ENCODE results near the gene CMTM1.
A peak's percentile ranks its signal among the peaks of the same experiment; 100 is the strongest.
"Not testable (repeated sequence)": the region's sequence is repeated elsewhere in the genome, so short reads cannot be mapped to it uniquely, and the experiment has no call there.

CMTM1 gene

DNA sequence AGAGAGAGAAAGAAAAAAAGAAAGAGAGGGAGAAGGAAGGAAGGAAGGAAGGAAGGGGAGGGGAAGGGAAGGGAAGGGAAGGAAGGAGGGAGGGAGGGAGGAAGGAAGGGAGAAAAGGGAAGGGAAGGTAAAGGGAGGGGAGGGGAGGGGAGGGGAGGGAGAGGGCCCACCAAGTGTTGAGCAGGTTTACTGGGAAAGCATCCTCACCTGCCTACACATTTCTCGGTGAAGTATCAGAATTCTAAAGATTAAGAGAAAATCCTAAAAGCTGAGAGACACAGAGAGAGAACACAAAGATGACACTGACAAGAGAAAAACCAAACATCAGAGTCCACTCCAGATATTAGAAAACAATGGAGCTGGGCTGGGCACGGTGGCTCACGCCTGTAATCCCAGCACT, 26.0 kb downstream of the CMTM1 start:
- no peak for DNase-seq (ENCODE audit: low read depth in 2 of 2)

DNA sequence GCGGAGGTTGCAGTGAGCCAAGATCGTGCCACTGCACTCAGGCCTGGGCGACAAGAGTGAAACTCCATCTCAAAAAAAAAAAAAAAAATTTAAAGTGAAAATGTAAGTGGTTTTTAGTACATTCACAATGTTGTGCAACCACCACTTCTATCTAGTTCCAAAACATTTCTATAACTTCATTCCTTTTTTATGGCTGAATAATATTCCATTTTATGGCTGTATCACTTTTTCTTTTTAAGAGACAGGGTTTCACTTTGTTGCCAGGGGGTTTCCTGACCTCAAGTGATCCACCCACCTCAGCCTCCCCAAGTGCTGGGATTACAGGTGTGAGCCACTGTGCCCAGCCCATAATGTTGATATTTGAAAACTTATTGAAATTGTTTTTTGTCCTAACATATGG, 26.6 kb downstream of the CMTM1 start:
- no peak for DNase-seq (ENCODE audit: low read depth in 2 of 2)

DNA sequence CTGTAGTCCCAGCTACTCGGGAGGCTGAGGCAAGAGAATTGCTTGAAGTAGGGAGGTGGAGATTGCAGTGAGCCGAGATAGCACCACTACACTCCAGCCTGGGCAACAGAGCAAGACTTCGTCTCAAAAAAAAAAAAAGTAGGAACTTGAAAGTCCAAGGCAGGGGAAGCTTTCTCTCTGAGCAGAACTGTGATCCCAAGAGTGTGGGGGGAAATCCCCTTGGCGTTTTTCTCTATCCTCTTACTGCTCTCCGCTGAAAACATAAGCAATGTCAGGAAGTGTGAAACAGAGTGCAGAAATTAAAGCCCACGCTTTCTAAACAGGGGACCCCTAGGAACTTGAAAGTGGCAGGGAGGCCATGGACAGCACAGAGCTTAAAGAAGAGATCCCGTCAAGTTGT, 28.5 kb downstream of the CMTM1 start:
- no peak for DNase-seq (ENCODE audit: low read depth in 2 of 2)

DNA sequence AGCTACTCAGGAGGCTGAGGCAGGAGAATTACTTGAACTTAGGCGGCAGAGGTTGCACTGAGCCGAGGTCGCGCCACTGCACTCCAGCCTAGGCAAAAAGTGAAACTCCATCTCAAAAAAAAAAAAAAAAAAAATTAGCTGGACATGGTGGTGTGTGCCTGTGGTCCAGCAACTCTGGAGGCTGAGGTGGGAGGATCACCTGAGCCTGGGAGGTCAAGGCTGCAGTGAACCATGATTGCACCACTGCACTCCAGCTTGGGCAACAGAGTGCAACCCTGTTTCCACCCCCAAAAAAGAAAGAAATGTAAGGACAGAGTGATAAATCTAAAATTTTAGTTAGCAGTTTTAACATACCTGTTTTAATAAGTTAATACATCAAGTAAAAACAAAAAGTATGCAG, 30.3 kb downstream of the CMTM1 start:
- DNase-seq (ENCODE audit: low read depth in 2 of 2) = not testable (repeated sequence)

DNA sequence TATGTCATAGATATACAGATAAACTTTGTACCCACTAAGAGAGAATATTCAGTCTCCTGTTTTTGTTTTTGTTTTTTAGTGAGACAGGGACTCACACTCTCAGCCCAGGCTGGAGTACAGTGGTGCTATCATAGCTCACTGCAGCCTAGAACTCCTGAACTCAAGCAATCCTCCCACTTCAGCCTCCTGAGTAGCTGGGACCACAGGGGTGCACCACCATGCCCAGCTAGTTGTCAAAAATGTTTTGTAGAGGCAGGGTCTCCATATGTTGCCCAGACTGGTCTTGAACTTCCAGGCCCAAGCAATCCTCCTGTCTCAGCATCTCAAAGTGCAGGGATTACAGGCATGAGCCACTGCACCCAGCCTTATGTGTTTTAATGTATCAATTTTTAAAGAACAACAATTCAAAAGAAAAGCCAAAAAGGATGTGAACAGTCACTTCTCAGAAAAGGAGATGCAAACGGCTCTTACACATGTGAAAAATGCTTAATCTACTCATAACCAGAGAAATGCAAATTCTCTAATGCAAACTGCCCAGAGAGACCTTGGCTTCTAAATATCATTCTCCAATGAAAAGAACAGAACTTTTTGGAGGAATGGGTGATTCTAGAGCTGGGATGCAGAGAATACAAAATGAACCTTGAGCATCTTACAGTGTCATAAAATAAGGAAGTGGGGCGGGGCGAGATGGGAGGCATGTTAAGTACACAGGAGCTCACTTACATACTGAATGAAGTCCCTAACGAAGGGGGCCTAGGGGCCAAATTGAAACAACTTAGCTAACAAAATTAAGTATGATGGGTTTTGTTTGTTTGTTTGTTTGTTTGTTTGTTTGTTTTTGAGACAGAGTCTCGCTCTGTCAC, 31.0 kb downstream of the CMTM1 start:
- no peak for DNase-seq (ENCODE audit: low read depth in 2 of 2)

DNA sequence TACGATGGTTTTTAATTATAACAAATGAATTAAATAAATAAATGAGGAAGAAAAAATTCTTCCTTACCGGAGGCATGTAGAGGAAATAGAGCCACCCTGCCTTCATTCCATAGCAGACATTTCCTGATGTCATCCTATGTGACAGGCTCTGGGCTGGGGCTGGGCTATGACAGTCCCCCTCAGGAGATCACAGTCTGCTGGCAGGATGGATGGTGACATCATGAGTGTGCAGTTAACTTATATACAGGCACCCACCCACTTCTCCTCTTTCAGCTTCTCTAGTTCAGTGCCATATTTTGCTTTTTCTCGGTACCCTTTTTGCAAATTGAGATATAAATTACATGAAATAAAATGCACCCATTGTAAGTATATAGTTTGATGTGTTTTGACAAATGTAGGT, 31.9 kb downstream of the CMTM1 start:
- DNase-seq (ENCODE audit: low read depth in 2 of 2) = no peak

DNA sequence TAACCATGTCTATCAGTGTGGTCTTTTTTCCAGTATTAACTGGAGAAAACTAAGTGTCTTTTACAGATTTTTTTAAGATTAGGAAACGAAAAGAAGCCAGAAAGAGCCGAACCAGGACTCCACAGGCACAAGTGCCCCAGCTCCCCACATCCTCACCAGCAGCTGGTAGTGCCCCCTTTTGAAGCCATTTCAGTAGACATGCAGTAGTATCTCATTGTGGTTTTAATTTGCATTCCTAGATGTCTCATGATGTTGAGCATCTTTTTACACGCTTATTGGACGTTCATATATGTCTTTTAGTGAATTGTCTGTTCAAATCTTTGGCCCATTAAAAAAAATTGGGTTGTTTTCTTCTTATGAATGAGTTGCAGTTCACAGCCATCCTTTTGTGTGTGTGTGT, 33.5 kb downstream of the CMTM1 start:
- DNase-seq (ENCODE audit: low read depth in 2 of 2) = no peak

DNA sequence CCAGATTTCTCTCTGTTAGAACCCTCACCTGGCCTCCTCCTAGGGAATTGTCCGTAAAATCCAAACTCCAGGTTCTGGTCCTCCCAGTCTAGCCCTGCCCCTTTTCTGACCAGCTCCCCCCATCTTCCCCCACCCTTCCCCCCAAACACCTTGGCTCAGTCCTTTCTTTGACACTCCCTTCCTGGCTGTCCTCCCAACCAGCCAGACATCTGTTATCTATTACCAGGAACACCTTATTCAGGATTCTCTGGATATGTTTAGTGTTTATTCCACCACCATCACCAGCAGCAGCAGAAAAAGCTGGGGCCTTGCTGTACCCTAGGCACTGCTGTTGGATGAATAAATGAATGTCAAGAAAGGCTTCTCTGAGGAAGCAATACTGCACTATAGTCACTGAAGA, 34.2 kb downstream of the CMTM1 start:
- DNase-seq (ENCODE audit: low read depth in 2 of 2) = no peak

DNA sequence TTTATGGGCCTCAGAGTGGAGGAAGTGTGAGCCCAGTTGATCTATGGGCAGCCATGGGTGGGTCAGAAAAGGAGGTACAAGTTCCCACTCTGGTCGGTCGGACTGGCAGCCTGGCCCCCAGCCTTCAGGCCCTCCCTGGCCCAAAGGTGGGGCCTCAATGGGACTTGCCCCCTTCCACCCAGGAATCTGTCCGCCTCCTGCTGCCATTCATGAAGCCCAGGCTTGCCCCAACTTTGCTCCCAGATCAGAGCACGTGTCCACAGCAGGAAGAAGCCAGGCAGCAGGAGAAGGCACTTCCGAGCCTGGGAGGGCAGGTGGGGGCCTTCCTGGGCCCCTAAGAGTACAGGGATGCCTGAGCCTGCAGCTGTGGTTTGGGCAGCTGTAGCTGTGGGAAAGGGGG, 35.2 kb downstream of the CMTM1 start:
- no peak for DNase-seq (ENCODE audit: low read depth in 2 of 2)

DNA sequence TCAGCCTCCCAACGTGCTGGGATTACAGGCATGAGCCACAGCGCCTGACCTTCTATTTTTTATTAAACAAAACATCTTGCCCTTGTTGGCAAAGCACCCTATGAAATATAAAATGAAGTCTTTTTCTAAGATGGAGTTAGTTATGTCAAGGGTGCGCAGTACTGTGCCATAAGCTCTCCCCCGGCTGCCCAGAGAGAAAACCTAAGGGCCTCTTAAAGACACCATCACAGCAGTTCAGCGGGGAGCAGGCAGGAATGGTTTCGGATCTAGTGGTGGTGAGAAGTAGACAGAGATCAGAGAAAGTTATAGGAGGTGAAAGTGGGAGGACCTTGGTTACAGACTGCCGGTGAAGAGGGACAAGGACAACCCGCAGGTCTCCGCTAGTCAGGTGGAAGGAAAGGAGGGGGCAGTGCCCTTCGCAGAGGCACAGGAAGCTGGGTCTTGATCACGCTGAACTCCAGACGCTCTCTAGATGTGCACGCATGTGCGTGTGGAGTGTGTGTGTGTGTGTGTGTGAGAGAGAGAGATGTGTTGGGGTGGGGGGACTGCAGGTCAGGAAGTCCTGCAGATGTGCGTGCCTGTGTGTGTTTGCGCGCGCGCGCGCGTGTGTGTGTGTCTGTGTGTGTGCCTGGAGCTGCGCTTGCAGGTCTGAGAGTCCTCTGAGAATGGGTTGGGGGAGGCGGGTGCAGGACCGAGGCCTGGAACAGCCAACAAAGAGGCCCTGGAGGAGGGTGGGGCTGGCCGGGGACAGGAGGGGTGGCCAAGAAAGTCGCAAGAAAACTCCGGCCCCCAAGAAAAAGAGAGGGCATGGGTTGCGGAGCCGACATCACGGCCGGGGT, 37.5 kb downstream of the CMTM1 start:
- DNase-seq (ENCODE audit: low read depth in 2 of 2) = peak; percentile 42 to 55

DNA sequence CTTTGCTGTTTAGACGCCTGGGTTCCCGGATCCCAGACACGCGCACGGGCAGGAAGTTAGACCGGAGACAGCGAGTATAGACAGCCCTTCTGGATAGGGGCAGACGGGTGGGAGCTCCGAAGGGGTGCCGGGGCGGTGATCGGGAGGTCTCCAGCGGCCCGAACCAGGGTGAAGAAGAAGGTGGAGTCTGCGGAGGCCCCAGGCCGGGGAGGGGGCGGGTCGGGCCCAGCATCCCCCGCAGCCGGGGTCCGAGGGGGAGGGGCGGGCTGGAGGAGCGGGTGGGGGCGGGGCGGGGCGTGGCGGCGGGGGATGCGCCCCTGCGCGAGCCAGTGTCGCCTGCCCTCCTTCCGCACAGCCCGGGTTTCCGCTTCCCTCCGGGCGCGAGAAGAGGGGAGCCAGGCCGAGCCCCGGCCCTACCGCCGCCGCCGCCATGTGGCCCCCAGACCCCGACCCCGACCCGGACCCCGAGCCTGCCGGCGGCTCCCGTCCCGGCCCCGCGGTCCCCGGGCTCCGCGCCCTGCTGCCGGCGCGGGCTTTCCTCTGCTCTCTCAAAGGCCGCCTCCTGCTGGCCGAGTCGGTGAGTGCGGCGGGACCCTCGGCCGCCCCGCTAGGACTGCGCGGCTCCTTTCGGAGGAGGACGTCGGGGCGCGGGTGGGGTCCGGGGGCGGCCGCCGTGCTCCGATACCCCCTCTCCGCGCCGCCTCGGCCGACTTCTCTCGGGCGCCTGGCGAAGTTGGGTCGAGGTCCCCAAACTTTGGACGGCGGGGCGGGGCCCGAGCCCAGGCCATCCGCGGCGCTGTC, 38.3 kb downstream of the CMTM1 start, which contains the start of gene CMTM3:
Gene CMTM3 (plus strand): TSS at position 329 of the 801 bp plus-strand sequence. CDS start 102 bp downstream, at position 431.
- DNase-seq (ENCODE audit: low read depth in 2 of 2) = peak; percentile 42 to 70

DNA sequence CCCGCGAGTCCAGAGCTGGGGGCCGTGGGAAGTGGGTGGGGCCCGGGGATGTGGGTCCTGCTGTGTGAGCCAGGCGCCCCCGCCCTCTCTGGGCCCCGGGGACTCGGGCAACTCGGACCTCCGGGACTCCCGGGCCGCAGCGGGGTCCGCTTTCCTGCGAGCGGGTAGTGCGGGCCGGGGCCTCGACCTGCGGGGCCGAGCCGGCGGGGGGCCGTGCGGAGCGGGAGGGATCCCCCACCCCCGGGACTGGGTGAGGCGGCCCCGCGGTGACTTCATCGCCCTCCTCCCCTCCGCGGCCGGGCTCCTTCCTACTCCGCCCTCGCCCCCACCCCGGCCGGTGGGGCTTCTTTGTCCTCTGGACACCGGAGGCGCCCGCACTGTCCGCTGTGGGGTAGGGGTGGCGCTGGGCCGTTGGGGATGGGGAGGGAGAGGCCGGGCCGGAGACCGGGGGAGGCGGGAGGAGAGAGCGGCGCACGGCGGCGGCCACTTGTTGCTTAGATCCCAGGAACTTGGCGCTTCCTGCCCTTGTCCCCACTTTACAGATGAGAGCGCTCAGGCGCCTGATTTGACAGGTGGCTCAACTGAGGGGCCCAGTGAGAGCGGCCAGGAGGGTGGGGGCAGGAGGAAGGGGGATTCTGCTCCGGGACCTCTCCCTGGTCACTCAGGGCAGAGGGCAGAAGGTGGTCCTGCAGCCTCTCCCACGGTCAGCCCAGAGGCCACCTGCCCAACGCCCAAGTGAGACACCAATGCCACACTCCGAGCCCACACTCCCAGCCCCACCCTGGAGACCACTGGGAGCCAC, 39.1 kb downstream of the CMTM1 start:
- DNase-seq (ENCODE audit: low read depth in 2 of 2) = peak; percentile 4 to 46

DNA sequence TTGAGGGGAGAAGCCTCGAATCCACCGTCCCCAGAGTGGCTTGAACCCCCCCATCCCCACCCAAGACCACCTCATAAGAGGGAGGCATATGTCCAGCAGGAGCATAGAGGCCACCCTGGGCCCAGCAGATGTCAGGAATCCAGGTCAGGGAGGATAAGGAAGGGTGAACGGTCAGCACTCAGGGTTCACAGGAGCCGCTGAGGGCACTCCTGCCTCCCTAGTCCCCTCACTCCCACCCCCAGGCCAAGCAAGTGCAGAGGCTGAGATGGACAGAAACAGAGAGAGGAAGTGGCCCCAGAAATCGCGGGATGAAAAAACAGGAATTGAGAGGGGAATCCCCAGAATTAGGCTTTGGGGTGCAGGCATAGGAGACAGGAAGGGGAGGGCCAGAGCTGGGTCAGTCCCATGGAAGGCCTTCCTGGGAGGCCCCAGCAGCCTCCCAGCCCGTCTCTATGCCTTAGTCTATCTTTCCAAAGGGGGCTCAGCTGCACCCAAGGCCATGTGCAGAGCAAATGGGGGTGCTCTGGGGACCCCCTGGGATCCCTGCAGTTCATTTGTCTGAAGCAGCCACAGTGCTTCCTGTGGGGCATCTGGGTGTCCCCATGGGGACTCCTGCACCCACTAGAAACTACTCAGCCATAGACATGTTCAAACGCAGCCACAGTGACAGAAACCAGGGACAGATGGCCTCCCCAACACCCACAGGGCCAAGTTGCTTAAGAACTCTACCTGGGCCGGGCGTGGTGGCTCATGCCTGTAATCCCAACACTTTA, 39.9 kb downstream of the CMTM1 start:
- no peak for DNase-seq (ENCODE audit: low read depth in 2 of 2)

DNA sequence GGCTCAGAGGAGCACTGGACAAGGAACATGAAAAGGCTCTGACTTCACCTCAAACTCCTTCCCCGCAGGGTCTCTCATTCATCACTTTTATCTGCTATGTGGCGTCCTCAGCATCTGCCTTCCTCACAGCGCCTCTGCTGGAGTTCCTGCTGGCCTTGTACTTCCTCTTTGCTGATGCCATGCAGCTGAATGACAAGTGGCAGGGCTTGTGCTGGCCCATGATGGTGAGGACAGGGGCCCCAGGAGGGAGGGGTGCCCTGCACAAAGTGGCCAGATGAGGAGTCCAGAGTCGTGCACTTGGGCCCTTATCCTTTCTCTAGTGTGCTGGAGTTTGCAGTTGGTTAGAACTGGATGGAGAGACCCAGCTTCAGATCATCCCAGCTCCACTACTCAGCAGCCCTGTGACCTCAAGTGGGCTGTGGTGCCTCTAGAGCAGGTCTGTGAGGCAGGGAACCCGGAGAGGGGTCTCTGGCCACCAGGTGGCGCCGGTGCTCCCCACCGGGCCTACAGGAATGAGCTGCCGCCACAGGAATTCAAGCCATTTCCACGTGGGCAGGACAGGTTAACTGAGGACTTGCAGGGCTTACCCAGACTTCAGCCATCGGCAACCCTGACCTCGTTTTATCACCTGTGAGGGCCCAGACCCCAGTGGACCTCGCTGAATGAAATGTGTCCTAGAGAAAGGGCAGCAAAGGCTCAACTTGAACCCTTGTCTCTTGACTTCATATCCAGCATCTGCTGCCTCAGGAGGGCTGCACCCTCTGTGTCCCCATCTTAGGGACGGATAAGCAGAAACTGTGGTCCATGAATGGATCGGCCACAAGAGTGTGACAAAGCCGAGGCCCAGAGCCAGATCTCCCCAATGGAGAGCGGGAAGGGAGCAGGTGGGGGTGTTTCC, 42.3 kb downstream of the CMTM1 start:
- peak; percentile 60 to 76 for DNase-seq (ENCODE audit: low read depth in 2 of 2)

DNA sequence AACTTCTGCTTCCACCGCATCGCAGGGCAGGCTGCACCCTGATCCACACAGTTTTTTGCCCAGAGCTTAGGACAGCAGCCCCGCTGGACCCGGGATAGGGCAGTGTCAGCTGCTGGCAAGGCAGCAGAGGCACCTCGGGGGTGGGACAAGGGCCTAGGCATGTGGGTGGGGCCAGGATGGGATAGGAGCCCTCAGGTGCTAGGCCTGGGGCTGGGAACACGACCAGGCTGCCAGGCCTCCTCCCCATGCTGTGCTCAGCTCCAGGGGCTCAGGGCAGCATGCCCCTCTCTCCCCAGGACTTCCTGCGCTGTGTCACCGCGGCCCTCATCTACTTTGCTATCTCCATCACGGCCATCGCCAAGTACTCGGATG, 42.9 kb downstream of the CMTM1 start:
- DNase-seq (ENCODE audit: low read depth in 2 of 2) = no peak

DNA sequence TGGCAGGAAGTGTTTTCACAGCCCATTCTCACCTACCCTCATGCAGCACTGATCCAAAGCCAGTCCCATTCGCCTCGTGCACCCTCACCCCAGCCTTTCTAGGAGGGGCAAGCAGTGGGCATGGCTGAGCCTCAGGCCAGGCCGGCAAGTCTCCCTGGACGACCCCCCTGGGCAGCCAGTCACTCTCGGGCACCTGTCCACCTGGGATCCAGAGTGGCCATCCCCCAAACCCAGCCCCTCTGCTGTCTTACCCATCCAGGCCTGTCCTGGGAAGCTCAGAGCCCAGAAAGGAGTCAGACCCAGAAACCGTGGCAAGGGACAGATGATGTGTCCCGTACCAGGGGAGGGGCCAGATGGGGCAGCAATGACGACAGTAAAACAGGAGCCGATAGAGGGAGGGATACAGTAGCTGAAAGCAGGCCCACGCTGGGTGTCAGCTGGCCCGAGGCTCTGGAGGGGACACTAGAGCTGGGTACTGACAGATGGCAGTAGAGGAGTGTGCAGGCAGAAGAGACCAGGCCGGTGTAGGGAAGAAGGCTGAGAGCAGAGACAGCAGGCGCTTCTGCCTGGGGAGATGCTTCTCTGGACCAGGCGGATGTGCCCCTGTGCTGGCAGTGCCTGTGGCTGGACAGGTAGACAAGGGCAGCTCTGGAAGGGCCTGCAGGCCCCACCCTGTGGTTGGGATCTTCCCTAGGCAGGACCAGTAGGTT, 44.0 kb downstream of the CMTM1 start:
- DNase-seq (ENCODE audit: low read depth in 2 of 2) = no peak

DNA sequence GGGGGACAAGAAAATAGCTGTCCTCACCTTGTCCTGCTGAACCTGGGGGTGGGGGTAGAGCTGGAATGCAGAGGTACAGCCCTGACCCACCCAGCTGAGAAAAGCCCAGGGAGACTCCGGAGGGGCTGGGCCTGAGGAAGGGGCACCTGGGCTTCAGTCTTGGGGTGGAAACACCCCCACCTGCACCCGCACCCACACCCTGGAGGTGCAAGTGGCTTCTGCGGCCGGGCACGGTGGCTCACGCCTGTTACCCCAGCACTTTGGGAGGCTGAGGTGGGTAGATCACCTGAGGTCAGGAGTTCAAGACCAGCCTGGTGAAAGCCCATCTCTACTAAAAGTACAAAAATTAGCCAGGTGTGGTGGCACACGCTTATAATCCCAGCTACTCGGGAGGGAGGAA, 45.7 kb downstream of the CMTM1 start:
- DNase-seq (ENCODE audit: low read depth in 2 of 2) = not testable (repeated sequence)

DNA sequence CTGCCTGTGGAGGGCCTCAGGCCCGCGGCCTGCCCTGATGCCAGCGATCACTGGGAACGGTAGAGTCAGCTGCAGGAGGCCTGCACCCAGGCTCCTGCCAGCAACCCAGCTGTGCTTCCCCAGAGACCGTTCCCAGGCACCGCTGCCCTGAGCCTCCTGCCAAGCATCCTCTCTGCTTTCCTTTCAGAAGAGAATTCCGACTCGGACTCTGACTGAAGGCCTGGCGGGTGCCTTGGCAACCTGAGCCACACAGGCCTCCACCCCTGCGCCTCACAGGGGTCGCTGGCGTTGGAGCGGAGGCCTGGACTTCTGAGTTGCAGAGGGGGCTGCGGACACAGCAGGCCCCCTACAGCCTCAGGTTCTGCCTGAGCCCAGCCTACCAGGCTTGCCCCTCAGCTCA, 46.2 kb downstream of the CMTM1 start:
- DNase-seq (ENCODE audit: low read depth in 2 of 2) = no peak

All from stimulated activated CD8-positive, alpha-beta memory T cell treated with anti-CD3 and anti-CD28 coated beads, Interleukin-7, amount 100 ng/mL, for 4 hours (primary cell).